ENCODE results near the gene CFDP1.
"Not testable (repeated sequence)": the region's sequence is repeated elsewhere in the genome, so short reads cannot be mapped to it uniquely, and the experiment has no call there.

- not testable (repeated sequence) for TF ChIP-seq POLR2AphosphoS5, CTCF, EP300 (IDR thresholded peaks at IDR 0.05)
Measured at GRCh38 chr16:75456486-75456885, 23.2 kb upstream of the CFDP1 start.
